ENCODE data around the gene ACOXL. TPM values are rescaled to one million over a fixed set of nuclear protein-coding genes. Genes with fewer than 3 reads are reported as not detected.

Gene ACOXL
- total and polyA plus RNA-seq, 3 experiments from 2014 or later, result 0.27 TPM; not detected in 2

DNA sequence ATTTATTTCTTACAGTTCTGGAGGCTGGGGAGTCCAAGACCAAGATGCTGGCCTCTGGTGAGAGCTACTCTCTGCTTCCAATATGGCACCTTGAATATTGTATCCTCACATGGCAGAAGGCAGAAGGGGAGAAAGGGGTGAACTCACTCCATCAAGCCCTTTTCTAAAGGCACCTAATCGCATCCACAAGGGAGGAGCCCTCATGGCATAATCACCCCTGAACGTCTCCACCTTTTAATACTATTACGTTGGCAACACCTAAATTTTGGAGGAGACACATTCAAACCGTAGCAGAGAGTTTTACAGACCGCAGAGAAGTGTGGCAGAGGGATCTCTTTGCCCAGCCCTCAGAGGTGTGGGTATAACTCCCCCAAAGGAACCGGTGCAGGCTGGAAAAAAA, 245.8 kb downstream of the ACOXL start:
- Mint-ChIP-seq H3K9me3 (peaks cover 0 to 1% (median 0%) of the 10 kb centered on the region in 5 donors), H3K27ac (no peak overlapping the region), H3K4me1 (peaks cover 0 to 1% (median 0%) of the 10 kb centered on the region in 3 donors), H3K4me3 (no peak overlapping the region), H3K36me3 (peaks cover 0 to 4% (median 0%) of the 10 kb centered on the region in 3 donors), H3K27me3 (peaks cover 1 to 4% of the 10 kb centered on the region in 2 donors)
- H3K36me3 ChIP-seq (ENCODE audit: insufficient read depth, low read length), result no peaks in the 10 kb centered on the region
- CTCF ChIA-PET, result no interaction called here
- no peaks in the 10 kb centered on the region for H3K27me3 ChIP-seq (ENCODE audit: insufficient read depth, low read length, poor library complexity, severe bottlenecking)
- H3K27ac ChIP-seq (ENCODE audit: low read depth, low read length), result no peak overlapping the region
- no peak for DNase-seq
- no peak overlapping the region for H3K4me3 ChIP-seq (ENCODE audit: low read length)
- H3K4me1 ChIP-seq (ENCODE audit: insufficient read depth, low read length), result no peaks in the 10 kb centered on the region
- H3K9me3 ChIP-seq (ENCODE audit: low read length), result no peaks in the 10 kb centered on the region
- POLR2A ChIA-PET, result no interaction called here

DNA sequence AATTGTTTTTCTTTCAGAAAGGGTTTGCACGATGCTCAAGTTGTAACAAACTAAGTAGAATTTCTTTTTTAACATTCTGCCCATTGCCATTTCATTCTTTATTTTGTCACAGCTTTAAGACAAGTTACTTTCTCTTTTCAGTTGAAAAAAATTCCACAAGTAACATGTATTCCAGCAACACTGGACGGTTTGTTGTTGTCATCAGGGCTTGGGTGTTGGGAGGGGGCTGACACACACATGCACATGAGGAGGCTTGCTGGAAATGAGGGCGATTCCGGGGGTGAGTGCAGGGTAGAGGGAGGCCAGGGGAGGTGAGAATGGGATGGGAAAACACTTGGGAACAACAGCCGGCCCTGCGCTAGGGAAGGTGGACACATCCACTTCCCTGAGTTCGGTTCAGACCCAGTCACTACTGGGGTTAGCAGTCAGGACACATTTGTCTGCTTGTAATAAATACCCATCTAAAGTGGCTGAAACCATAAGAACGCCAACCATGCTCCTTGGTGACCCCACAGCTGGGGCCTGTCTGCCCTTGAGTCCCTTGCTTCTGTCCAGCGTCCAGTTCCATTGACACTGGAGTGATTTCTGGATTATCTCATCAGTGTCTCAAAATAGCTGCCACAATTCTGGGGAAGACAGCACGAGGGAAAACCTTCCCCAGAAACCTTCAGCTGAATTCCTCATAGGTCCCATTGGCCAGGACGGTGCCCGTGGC, 246.5 kb downstream of the ACOXL start:
- no peaks in the 10 kb centered on the region for H3K27me3 ChIP-seq (ENCODE audit: insufficient read depth, low read length, poor library complexity, severe bottlenecking)
- H3K36me3 ChIP-seq (ENCODE audit: insufficient read depth, low read length), result no peaks in the 10 kb centered on the region
- Mint-ChIP-seq H3K27me3 (peaks cover 0 to 1% of the 10 kb centered on the region in 2 donors), H3K36me3 (no peaks in the 10 kb centered on the region), H3K4me1 (peaks cover 0 to 1% (median 0%) of the 10 kb centered on the region in 3 donors), H3K4me3 (no peak overlapping the region), H3K9me3 (no peaks in the 10 kb centered on the region), H3K27ac (no peak overlapping the region)
- no peaks in the 10 kb centered on the region for H3K9me3 ChIP-seq (ENCODE audit: low read length)
- no peaks in the 10 kb centered on the region for H3K4me1 ChIP-seq (ENCODE audit: insufficient read depth, low read length)
- POLR2A ChIA-PET, result no interaction called here
- H3K27ac ChIP-seq (ENCODE audit: low read depth, low read length), result no peak overlapping the region
- no peak overlapping the region for H3K4me3 ChIP-seq (ENCODE audit: low read length)
- CTCF ChIA-PET, result no interaction called here
- no peak for DNase-seq

DNA sequence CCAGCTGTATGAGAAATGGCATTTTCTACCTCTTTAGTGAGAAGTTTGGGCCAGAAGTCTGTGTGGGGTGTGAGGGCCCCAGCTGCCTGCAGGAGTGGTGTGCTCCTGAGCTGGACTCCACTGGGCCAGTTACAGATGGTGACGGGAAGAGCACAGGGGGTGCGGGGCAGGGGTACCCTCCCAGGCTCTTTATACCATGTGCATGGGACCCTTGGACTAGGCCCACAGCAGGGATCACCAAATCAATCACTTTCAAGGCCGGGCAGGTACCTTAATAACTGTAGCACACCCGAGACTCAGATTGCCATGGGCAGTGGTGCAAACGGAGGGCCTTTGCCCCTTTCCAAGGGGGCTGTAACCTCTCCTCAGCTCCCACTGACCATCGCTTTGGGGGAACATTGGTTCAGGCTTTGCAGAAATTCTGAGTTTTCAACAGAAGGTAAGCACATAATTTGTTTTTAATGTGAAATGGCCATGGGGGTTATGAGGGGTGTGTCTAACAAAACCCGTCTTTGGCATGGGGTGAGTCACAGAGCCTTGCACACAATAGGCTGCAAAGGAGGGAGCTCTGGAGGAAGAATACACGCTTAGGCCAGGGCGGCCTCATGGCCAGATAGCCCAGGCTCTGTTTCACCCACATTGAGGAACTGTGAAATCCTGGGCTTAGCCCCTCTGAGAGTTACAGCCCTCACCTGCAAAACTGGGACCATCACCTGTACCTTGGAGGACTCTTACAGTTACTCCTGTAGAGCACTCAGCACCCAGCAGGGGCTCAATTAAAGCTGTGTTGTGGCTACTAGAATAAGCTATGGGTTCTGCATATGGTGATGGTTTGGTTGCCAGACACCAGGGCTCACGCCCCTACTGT, 247.3 kb downstream of the ACOXL start:
- POLR2A ChIA-PET, result no interaction called here
- H3K27me3 Mint-ChIP-seq, result peaks cover 0 to 1% of the 10 kb centered on the region in 2 donors

DNA sequence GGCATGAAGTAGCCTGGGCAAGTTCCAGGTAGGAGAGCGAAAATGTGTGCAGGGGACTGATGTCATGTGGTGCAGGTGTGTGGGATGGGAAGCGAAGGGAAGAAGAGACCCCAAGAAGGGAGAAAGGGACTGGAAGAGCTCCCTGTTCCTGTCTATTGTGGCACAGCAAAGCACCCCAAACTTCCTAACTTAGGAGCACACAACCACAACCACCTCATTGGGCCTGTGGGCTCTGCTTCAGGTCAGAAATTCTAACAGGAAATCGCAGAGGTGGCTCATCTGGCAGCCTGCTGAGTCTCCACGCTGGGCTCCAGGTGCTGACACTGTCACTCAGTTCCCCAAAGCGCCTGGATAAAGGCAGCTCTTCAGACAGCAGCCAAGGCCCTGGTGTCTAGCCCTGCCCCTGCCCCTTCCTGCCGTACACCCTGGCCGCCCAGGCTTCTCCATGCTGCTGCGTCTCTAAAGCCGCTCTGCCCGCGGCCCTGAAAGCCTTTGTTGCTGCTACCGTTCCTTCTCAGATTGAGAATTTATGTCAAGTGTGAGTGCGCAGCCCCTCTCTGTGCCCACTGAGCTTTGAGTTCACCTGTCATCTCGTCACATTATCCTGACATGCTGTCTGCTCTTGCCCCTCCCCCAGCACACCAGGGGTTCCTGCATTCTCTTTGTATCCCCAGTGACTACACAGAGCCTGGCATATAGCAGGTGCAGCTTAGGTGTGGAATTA, 248.1 kb downstream of the ACOXL start:
- no peaks in the 10 kb centered on the region for H3K36me3 Mint-ChIP-seq
- no peaks in the 10 kb centered on the region for H3K9me3 Mint-ChIP-seq
- no peak overlapping the region for H3K4me3 Mint-ChIP-seq
- DNase-seq, result no peak
- H3K9me3 ChIP-seq (ENCODE audit: low read length), result no peaks in the 10 kb centered on the region
- no peak overlapping the region for H3K27ac ChIP-seq (ENCODE audit: low read depth, low read length)
- H3K27ac Mint-ChIP-seq, result no peak overlapping the region
- CTCF ChIA-PET, result no interaction called here
- H3K27me3 ChIP-seq (ENCODE audit: insufficient read depth, low read length, poor library complexity, severe bottlenecking), result no peaks in the 10 kb centered on the region
- H3K36me3 ChIP-seq (ENCODE audit: insufficient read depth, low read length), result no peaks in the 10 kb centered on the region
- H3K27me3 Mint-ChIP-seq, result peaks cover 0 to 1% of the 10 kb centered on the region in 2 donors
- no peaks in the 10 kb centered on the region for H3K4me1 ChIP-seq (ENCODE audit: insufficient read depth, low read length)
- POLR2A ChIA-PET, result no interaction called here
- H3K4me1 Mint-ChIP-seq, result peaks cover 0 to 1% (median 0%) of the 10 kb centered on the region in 3 donors
- H3K4me3 ChIP-seq (ENCODE audit: low read length), result no peak overlapping the region

More for the DNA sequence above, 247.3 kb downstream of the ACOXL start:
- no peak overlapping the region for H3K4me3 ChIP-seq (ENCODE audit: low read length)
- H3K36me3 ChIP-seq (ENCODE audit: insufficient read depth, low read length), result no peaks in the 10 kb centered on the region
- H3K9me3 Mint-ChIP-seq, result no peaks in the 10 kb centered on the region
- no peaks in the 10 kb centered on the region for H3K36me3 Mint-ChIP-seq
- no peak for DNase-seq
- H3K4me1 Mint-ChIP-seq, result peaks cover 0 to 1% (median 0%) of the 10 kb centered on the region in 3 donors
- no peak overlapping the region for H3K4me3 Mint-ChIP-seq
- CTCF ChIA-PET, result no interaction called here
- H3K27ac ChIP-seq (ENCODE audit: low read depth, low read length), result no peak overlapping the region
- H3K27ac Mint-ChIP-seq, result no peak overlapping the region
- no peaks in the 10 kb centered on the region for H3K9me3 ChIP-seq (ENCODE audit: low read length)
- no peaks in the 10 kb centered on the region for H3K4me1 ChIP-seq (ENCODE audit: insufficient read depth, low read length)
- no peaks in the 10 kb centered on the region for H3K27me3 ChIP-seq (ENCODE audit: insufficient read depth, low read length, poor library complexity, severe bottlenecking)

DNA sequence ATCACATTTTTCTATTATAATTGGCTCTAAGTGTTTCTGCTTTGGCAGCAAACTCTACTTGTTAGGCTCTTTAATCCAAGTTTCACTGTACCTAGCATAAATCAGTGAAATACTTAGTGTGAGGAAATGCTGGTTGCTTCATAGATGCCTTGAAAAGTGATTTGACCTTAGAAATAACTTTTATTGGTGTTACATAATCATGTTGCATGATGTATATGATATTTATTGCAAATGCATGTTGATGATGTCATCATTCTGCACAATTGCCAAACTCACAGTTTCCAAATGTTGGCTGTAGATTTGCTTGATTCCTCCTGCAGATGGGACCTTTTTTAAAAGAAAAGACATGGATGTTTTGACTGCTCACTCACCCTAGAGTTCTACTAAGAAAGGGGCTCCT, 250.8 kb downstream of the ACOXL start:
- POLR2A ChIA-PET, result no interaction called here
- Histone ChIP-seq H3K36me3 (ENCODE audit: insufficient read depth, low read length) (no peaks in the 10 kb centered on the region), H3K4me3 (ENCODE audit: low read length) (no peak overlapping the region), H3K4me1 (ENCODE audit: insufficient read depth, low read length) (no peaks in the 10 kb centered on the region), H3K27ac (ENCODE audit: low read depth, low read length) (no peak overlapping the region), H3K27me3 (ENCODE audit: insufficient read depth, low read length, poor library complexity, severe bottlenecking) (no peaks in the 10 kb centered on the region), H3K9me3 (ENCODE audit: low read length) (no peaks in the 10 kb centered on the region)
- no peak overlapping the region for H3K4me3 Mint-ChIP-seq
- H3K9me3 Mint-ChIP-seq, result no peaks in the 10 kb centered on the region
- peaks cover 0 to 1% (median 0%) of the 10 kb centered on the region in 3 donors for H3K4me1 Mint-ChIP-seq
- CTCF ChIA-PET, result no interaction called here
- no peak overlapping the region for H3K27ac Mint-ChIP-seq
- no peak for DNase-seq
- no peaks in the 10 kb centered on the region for H3K36me3 Mint-ChIP-seq
- peaks cover 0 to 1% of the 10 kb centered on the region in 2 donors for H3K27me3 Mint-ChIP-seq

DNA sequence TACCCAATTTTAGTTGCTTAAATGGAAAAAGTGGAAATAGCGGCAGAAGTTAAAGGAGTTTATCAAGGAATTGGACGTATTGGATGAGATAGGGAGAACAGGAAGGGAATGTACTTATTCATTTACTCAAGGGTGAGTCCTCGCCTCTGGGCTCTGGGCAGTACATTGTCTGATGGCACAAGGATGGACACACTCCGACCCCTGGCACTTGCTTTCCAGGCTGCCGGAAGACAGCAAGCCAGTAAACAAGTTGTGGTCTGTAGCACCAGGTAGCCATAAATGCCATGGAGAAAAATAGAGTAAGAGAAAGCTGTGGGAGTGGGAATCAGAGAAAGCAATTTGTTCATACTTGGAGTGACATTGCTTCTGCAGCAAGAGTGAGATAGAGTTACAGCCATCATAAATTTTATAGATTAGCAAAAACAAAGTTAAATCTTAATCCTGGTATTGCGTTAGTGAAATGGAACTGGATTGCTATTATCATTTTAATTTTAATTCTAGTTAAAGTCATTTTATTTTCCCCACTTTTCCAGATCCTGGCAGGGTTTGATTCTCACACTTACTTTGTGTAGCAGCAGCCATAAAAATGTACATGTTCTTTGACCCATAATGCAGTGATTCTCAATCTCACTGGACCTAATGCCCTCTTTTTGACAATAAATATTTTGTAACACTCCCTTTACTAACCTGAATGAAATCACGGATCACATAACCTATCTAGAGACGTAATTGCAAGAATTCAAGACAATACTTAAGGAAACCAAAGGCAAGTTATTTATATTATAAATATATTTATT, 252.5 kb downstream of the ACOXL start:
- POLR2A ChIA-PET, result no interaction called here
- H3K27me3 Mint-ChIP-seq, result peaks cover 0 to 1% of the 10 kb centered on the region in 2 donors
- peaks cover 0 to 1% (median 0%) of the 10 kb centered on the region in 3 donors for H3K4me1 Mint-ChIP-seq

DNA sequence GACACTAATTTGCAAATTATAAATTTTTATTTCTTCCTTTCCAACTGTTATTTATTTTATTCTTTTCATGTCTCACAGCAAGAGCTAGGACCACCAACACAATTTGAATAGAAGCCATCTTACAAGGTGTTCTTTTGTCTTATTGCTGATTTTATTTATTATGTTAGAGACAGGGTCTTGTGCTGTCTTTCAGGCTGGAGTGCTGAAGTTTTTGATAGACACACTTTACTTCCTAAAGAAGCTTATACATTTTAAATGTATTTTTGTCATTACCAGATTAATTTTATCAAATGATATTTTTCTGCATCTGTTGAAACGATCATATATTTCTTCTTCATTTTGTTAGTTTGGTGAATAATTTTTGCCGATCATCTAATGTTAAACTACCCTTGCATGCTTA, 258.1 kb downstream of the ACOXL start:
- Mint-ChIP-seq H3K4me3 (no peak overlapping the region), H3K27ac (no peak overlapping the region), H3K36me3 (peaks cover 0 to 12% (median 0%) of the 10 kb centered on the region in 3 donors), H3K4me1 (peaks cover 21 to 28% (median 22%) of the 10 kb centered on the region in 3 donors), H3K27me3 (peaks cover 5 to 15% of the 10 kb centered on the region in 2 donors), H3K9me3 (peaks cover 0 to 5% (median 2%) of the 10 kb centered on the region in 5 donors)
- peaks cover 16% of the 10 kb centered on the region for H3K4me1 ChIP-seq (ENCODE audit: insufficient read depth, low read length)
- ChIA-PET CTCF (no interaction called here), POLR2A (no interaction called here)
- DNase-seq, result no peak
- no peak overlapping the region for H3K27ac ChIP-seq (ENCODE audit: low read depth, low read length)
- H3K4me3 ChIP-seq (ENCODE audit: low read length), result no peak overlapping the region
- no peaks in the 10 kb centered on the region for H3K36me3 ChIP-seq (ENCODE audit: insufficient read depth, low read length)
- H3K9me3 ChIP-seq (ENCODE audit: low read length), result no peaks in the 10 kb centered on the region
- no peaks in the 10 kb centered on the region for H3K27me3 ChIP-seq (ENCODE audit: insufficient read depth, low read length, poor library complexity, severe bottlenecking)

More for the DNA sequence above, 252.5 kb downstream of the ACOXL start:
- no peak overlapping the region for H3K4me3 Mint-ChIP-seq
- H3K36me3 Mint-ChIP-seq, result peaks cover 0 to 4% (median 0%) of the 10 kb centered on the region in 3 donors
- DNase-seq, result no peak
- no peak overlapping the region for H3K4me3 ChIP-seq (ENCODE audit: low read length)
- H3K9me3 Mint-ChIP-seq, result no peaks in the 10 kb centered on the region
- CTCF ChIA-PET, result no interaction called here
- H3K27ac Mint-ChIP-seq, result no peak overlapping the region
- H3K4me1 ChIP-seq (ENCODE audit: insufficient read depth, low read length), result no peaks in the 10 kb centered on the region
- no peaks in the 10 kb centered on the region for H3K27me3 ChIP-seq (ENCODE audit: insufficient read depth, low read length, poor library complexity, severe bottlenecking)
- no peak overlapping the region for H3K27ac ChIP-seq (ENCODE audit: low read depth, low read length)
- no peaks in the 10 kb centered on the region for H3K36me3 ChIP-seq (ENCODE audit: insufficient read depth, low read length)
- H3K9me3 ChIP-seq (ENCODE audit: low read length), result no peaks in the 10 kb centered on the region

Measured in CD8-positive, alpha-beta memory T cell (primary cell).